Ishikawa (cell line): ENCODE measurements around the gene GATAD2A.

Experiments used
- CEBPB ChIP-seq: IDR thresholded peaks from 2 replicates; pipeline ENCODE4 v1.6.1; 2012
- CREB1 ChIP-seq: IDR thresholded peaks from 2 replicates; pipeline ENCODE4 v1.6.1; 2012; ENCODE audit warnings: low read depth
- EGR1 ChIP-seq: IDR thresholded peaks from 2 replicates; pipeline ENCODE4 v1.6.1; 2012
- EP300 ChIP-seq: IDR thresholded peaks from 2 replicates; pipeline ENCODE4 v1.6.1; 2012; ENCODE audit warnings: borderline replicate concordance
- FOXM1 ChIP-seq: IDR thresholded peaks from 2 replicates; pipeline ENCODE4 v1.6.1; 2012; ENCODE audit warnings: low read depth, borderline replicate concordance
- NFIC ChIP-seq: IDR thresholded peaks from 2 replicates; pipeline ENCODE4 v1.6.1; 2012
- RAD21 ChIP-seq: IDR thresholded peaks from 2 replicates; pipeline ENCODE4 v1.6.1; 2012; ENCODE audit warnings: low read depth
- TAF1 ChIP-seq: IDR thresholded peaks from 2 replicates; pipeline ENCODE4 v1.6.1; 2012; ENCODE audit warnings: low read depth, mild to moderate bottlenecking
- TCF12 ChIP-seq: IDR thresholded peaks from 2 replicates; pipeline ENCODE4 v1.6.1; 2012; ENCODE audit warnings: low read depth
- TEAD4 ChIP-seq: IDR thresholded peaks from 2 replicates; pipeline ENCODE4 v1.6.1; 2012
- YY1 ChIP-seq: IDR thresholded peaks from 2 replicates; pipeline ENCODE4 v1.6.1; 2012; ENCODE audit warnings: low read depth
- ZBTB7A ChIP-seq: IDR thresholded peaks from 2 replicates; pipeline ENCODE4 v1.6.1; 2012; ENCODE audit warnings: low read depth
- TF ChIP-seq, protein P1 (sequence below): IDR thresholded peaks from 2 replicates; pipeline ENCODE4 v1.6.1; 2012
- TF ChIP-seq, protein P2 (sequence below): IDR thresholded peaks from 2 replicates; pipeline ENCODE4 v1.6.1; 2012; ENCODE audit warnings: low read depth, mild to moderate bottlenecking
- TF ChIP-seq, protein P3 (sequence below): IDR thresholded peaks from 2 replicates; pipeline ENCODE4 v1.6.1; 2012

GATAD2A gene

DNA sequence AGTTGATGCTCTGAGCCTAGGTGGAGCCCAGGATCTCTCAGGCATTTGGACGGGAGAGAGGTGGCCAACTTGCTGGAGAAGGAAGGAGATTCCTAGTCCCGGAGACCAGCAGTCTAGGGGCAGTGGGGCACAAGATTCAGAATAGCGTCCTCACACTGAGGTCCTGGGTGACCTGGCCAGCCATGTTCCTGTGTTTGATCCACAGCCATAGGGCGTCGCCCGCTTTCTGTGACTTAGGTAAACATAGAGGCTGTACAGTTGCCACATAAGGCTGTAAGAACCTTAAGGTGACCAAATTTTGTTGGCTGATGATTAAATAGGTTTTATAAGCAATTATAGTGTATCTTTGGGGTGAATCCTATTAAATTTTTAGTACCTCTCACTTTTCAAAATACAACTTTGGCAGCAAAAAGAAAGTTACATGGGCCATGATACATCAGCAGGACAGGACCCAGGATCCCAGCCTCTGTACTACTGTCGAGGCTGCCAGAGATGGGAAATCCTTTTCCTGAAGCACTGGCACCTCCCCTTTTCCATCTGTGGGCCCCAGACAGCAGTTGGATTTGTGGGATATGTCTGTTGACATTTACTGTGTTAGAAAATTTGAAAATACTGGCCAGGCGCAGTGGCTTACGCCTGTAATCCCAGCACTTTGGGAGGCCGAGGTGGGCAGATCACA, 72.4 kb downstream of the GATAD2A start:
- TF ChIP-seq TCF12 = no peak

DNA sequence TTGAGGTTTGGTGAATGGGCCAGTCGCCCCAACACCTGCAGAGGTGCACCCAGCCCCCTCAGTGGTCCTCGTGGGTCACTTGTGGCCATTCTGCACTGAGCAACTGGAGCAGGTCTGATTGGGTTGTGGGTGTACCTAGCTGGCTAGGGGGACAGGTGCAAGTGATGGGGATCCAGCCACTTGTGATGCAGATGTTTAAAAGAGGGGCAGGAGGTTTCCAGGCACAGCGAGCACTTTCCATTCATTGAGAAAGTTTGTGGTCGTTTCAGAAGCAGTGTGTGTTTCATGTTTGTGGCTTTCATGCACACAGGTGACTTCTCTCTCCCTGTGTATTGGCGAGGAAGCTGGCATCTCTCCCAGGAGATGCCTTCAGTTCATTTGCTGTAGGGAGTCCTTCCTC, 75.2 kb downstream of the GATAD2A start:
- TF ChIP-seq CREB1 (no peak), TAF1 (no peak), NFIC (no peak), TCF12 (no peak), TEAD4 (no peak), YY1 (no peak), CEBPB (no peak), EGR1 (no peak), ZBTB7A (no peak), FOXM1 (no peak), EP300 (no peak), RAD21 (no peak)
- TF ChIP-seq, protein P1, sequence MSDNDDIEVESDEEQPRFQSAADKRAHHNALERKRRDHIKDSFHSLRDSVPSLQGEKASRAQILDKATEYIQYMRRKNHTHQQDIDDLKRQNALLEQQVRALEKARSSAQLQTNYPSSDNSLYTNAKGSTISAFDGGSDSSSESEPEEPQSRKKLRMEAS = no peak
- TF ChIP-seq, protein P2, sequence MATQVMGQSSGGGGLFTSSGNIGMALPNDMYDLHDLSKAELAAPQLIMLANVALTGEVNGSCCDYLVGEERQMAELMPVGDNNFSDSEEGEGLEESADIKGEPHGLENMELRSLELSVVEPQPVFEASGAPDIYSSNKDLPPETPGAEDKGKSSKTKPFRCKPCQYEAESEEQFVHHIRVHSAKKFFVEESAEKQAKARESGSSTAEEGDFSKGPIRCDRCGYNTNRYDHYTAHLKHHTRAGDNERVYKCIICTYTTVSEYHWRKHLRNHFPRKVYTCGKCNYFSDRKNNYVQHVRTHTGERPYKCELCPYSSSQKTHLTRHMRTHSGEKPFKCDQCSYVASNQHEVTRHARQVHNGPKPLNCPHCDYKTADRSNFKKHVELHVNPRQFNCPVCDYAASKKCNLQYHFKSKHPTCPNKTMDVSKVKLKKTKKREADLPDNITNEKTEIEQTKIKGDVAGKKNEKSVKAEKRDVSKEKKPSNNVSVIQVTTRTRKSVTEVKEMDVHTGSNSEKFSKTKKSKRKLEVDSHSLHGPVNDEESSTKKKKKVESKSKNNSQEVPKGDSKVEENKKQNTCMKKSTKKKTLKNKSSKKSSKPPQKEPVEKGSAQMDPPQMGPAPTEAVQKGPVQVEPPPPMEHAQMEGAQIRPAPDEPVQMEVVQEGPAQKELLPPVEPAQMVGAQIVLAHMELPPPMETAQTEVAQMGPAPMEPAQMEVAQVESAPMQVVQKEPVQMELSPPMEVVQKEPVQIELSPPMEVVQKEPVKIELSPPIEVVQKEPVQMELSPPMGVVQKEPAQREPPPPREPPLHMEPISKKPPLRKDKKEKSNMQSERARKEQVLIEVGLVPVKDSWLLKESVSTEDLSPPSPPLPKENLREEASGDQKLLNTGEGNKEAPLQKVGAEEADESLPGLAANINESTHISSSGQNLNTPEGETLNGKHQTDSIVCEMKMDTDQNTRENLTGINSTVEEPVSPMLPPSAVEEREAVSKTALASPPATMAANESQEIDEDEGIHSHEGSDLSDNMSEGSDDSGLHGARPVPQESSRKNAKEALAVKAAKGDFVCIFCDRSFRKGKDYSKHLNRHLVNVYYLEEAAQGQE = no peak
- TF ChIP-seq, protein P3, sequence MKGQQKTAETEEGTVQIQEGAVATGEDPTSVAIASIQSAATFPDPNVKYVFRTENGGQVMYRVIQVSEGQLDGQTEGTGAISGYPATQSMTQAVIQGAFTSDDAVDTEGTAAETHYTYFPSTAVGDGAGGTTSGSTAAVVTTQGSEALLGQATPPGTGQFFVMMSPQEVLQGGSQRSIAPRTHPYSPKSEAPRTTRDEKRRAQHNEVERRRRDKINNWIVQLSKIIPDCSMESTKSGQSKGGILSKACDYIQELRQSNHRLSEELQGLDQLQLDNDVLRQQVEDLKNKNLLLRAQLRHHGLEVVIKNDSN = no peak

DNA sequence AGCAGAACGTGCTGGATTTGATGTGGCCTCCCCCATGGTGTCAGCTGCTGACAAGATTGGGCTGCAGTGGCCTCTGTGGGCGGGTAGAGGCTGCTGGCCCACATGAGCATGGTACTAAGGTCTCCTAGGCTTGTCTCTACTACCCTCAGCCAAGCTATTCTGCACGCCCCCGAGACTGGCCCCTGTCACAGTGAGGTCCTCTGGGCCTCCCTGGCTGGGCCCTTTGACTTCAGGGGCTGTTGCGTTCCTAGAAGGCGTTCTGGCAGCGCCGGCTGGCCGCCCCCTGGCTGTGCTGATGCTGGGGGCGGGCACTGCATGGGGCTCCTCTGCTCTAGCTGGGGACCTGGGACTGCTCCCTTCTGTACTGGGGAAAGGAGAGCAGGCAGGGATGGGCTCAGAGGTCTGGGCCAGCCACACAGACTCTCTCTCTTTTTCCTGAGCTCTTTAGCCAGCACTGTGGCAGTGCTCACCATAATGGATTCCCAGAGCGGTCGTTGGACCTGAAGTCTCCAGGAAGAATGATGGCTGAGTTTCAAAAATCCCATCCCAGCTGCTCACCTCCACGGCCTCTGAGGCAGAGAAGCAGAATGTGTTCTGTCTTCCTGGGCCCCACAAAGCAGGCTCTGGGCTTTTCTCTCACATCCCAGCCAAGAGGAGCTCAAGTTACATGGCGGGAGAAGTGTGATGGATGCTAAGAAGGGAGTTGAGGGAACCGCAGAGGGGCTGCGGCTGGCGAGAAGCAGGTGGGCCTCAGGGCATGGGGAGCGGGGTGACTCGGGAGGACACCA, 77.5 kb downstream of the GATAD2A start:
- TF ChIP-seq YY1 (no peak), NFIC (no peak), TCF12 (no peak), TEAD4 (no peak), ZBTB7A (no peak), EP300 (no peak), TAF1 (no peak), CREB1 (no peak), EGR1 (no peak), RAD21 (no peak), FOXM1 (no peak)
- TF ChIP-seq, protein P3 = no peak
- TF ChIP-seq, protein P1 = no peak
- TF ChIP-seq, protein P2 = no peak

DNA sequence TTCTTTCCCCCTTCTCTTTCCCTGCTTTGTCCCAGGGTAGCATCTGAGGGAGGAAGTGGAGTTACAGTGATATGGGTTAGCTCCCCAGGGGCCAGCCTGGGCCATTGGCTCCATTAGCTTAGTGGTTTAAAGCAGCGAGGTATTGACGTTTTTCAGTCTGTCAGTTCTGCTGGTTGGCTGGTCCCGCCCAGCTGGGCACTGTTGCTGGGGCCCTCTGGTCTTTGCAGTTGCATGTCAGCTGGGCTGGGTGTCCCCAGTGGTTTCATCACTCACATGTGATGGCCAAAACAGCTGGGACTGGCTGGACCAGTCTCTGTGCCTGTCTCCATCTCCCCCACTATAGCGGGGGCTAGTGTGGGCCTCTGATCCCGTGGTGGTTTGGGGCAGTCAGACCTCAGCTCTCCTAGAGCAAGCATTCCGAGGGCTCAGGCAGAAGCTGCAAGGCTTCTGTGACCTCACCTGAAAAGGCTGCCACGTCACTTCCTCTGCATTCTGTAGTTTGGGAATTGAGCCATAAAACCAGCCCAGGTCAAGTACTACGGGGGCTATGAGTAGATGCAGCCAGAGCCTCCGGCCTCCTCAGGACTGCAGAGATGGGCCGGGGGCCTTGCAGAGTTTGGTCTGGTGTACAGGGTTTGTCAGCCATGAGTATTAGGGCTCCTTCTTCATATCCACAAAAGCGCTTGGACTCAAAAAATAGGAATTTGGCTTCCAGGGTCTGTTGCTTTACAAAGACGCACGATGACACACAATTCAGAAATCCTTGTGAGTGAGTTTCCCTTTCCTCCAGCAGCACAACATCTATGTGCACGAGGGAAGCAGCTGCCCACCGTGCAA, 79.9 kb downstream of the GATAD2A start:
- TF ChIP-seq, protein P3 = no peak
- TF ChIP-seq YY1 = no peak
- TF ChIP-seq FOXM1 = no peak
- TF ChIP-seq, protein P2 = no peak
- TF ChIP-seq RAD21 = no peak
- no peak for TF ChIP-seq EP300
- no peak for TF ChIP-seq CEBPB
- TF ChIP-seq, protein P1 = no peak
- no peak for TF ChIP-seq CREB1
- TF ChIP-seq TCF12 = no peak
